ENCODE measurements around the gene ZBTB9. TPM values are rescaled to one million over a fixed set of nuclear protein-coding genes. Genes with fewer than 3 reads are reported as not detected.
A peak's percentile ranks its signal among the peaks of the same experiment; 100 is the strongest.

ZBTB9 gene
- total RNA-seq, 4 donors from 2014 or later, result 1.7 to 3.5 (median 3.0) TPM

GRCh38 chr6:33412140-33413009, 42.0 kb upstream of the ZBTB9 start:
- peaks cover 24 to 47% (median 46%) of the 10 kb centered on the region in 4 donors for H3K36me3 ChIP-seq
- no peak for DNase-seq (ENCODE audit: extremely low spot score)
- peaks cover 25 to 71% (median 68%) of the 10 kb centered on the region in 4 donors for H3K4me1 ChIP-seq
- peak overlapping the region; percentile 99 to 100 (median 100) for H3K4me3 ChIP-seq
- intact Hi-C loops (cut with DNase I), result no loop called here
- no peaks in the 10 kb centered on the region for H3K27me3 ChIP-seq
- TF ChIP-seq EP300 (IDR thresholded peaks at IDR 0.05) (no peak), CTCF (IDR thresholded peaks at IDR 0.05) (no peak), POLR2AphosphoS5 (IDR thresholded peaks at IDR 0.05) (no peak), POLR2A (IDR thresholded peaks at IDR 0.05; ENCODE audit: low read depth) (no peak)
- H3K9me3 ChIP-seq, result no peaks in the 10 kb centered on the region
- 89% methylated on average over 10 of the region's 10 CpGs for WGBS
- H3K27ac ChIP-seq (replicated peaks in 1 of 4), result peak overlapping the region; percentile 97 to 100 (median 100)

GRCh38 chr6:33413241-33414120, 40.9 kb upstream of the ZBTB9 start:
- intact Hi-C loops (cut with DNase I), result no loop called here
- Histone ChIP-seq H3K36me3 (peaks cover 24 to 47% (median 46%) of the 10 kb centered on the region in 4 donors), H3K4me3 (no peak overlapping the region), H3K27me3 (no peaks in the 10 kb centered on the region), H3K27ac (replicated peaks in 1 of 4) (peak overlapping the region in 3 of 4 donors; percentile 19 to 100 (median 25)), H3K9me3 (no peaks in the 10 kb centered on the region), H3K4me1 (peaks cover 29 to 76% (median 72%) of the 10 kb centered on the region in 4 donors)
- DNase-seq (ENCODE audit: extremely low spot score), result no peak
- 76% methylated on average over 14 of the region's 14 CpGs for WGBS
- TF ChIP-seq POLR2A (IDR thresholded peaks at IDR 0.05; ENCODE audit: low read depth), result no peak

GRCh38 chr6:33414592-33415271, 39.6 kb upstream of the ZBTB9 start:
- Histone ChIP-seq H3K27me3 (no peaks in the 10 kb centered on the region), H3K27ac (replicated peaks in 1 of 4) (peak overlapping the region in 3 of 4 donors; percentile 19 to 100 (median 38)), H3K9me3 (no peaks in the 10 kb centered on the region), H3K36me3 (peaks cover 24 to 47% (median 46%) of the 10 kb centered on the region in 4 donors), H3K4me3 (no peak overlapping the region), H3K4me1 (peaks cover 42 to 83% (median 80%) of the 10 kb centered on the region in 4 donors)
- no peak for TF ChIP-seq EP300 (IDR thresholded peaks at IDR 0.05)
- TF ChIP-seq POLR2A (IDR thresholded peaks at IDR 0.05; ENCODE audit: low read depth), result no peak
- no peak for TF ChIP-seq POLR2AphosphoS5 (IDR thresholded peaks at IDR 0.05)
- TF ChIP-seq CTCF (IDR thresholded peaks at IDR 0.05), result no peak
- intact Hi-C loops (cut with DNase I), result no loop called here
- 76% methylated on average over 9 of the region's 12 CpGs for WGBS
- no peak for DNase-seq (ENCODE audit: extremely low spot score)

GRCh38 chr6:33415831-33416230, 38.5 kb upstream of the ZBTB9 start:
- Histone ChIP-seq H3K27me3 (no peaks in the 10 kb centered on the region), H3K36me3 (peaks cover 24 to 47% (median 46%) of the 10 kb centered on the region in 4 donors), H3K27ac (replicated peaks in 1 of 4) (peak overlapping the region; percentile 16 to 96 (median 96)), H3K4me1 (peaks cover 43 to 89% (median 87%) of the 10 kb centered on the region in 4 donors), H3K4me3 (no peak overlapping the region), H3K9me3 (no peaks in the 10 kb centered on the region)
- WGBS, result 68% methylated on average over 9 of the region's 9 CpGs
- intact Hi-C loops (cut with DNase I), result no loop called here
- no peak for TF ChIP-seq POLR2AphosphoS5 (IDR thresholded peaks at IDR 0.05)
- no peak for TF ChIP-seq POLR2A (IDR thresholded peaks at IDR 0.05; ENCODE audit: low read depth)
- TF ChIP-seq EP300 (IDR thresholded peaks at IDR 0.05), result no peak
- TF ChIP-seq CTCF (IDR thresholded peaks at IDR 0.05), result no peak
- DNase-seq (ENCODE audit: extremely low spot score), result no peak

All from esophagus muscularis mucosa (tissue), 4 donors.